H1 (cell line): ENCODE measurements around the gene NAPA. TPM values are rescaled to one million over a fixed set of nuclear protein-coding genes. Genes with fewer than 3 reads are reported as not detected.

Source experiments
- CHD7 ChIP-seq: fragments of 300-600 bp; sonication (generic); IDR thresholded peaks from 2 replicates; pipeline ENCODE4 v1.7.1; 2012; ENCODE audit warnings: low read length, moderate library complexity, mild to moderate bottlenecking, inconsistent platforms; ENCODE audit not compliant: insufficient replicate concordance
- KDM1A ChIP-seq: fragments of 200-600, 300-600 bp; sonication (generic); IDR thresholded peaks from 2 replicates; pipeline ENCODE4 v1.7.1; 2016; ENCODE audit warnings: mild to moderate bottlenecking, low read length, borderline replicate concordance
- POLR2AphosphoS5 ChIP-seq: IDR thresholded peaks from 2 replicates; pipeline ENCODE4 v1.6.1; 2011; ENCODE audit warnings: low read depth, low read length
- SP2 ChIP-seq: IDR thresholded peaks from 2 replicates; pipeline ENCODE4 v1.6.1; 2012; ENCODE audit warnings: mild to moderate bottlenecking, low read length, inconsistent platforms
- polyA plus RNA-seq, 7 experiments: library from polyadenylated mRNA; depleted of rRNA in 3 of 7; stranded (reverse) in 5 of 7; unstranded in 2 of 7; fragments of >200 nt in 5 of 7; fragments of 200-250 nt in 2 of 7; gene quantifications; 1 replicate in 5 of 7; 2 replicates in 1 of 7; 4 replicates in 1 of 7; pipeline versions ENCODE4 v1.2.1 to v1.2.3, GENCODE V29; 2011 to 2013; ENCODE audit warnings: missing spikeins in 2 of 7, mixed read lengths in 2 of 7
- total RNA-seq: library from RNA; stranded (reverse); fragmentation: NEBNext Ultra II Directional; extraction: Animal tissue kit (Norgen Biotek cat#: 25700); gene quantifications from 2 replicates; pipeline ENCODE4 v1.2.1, GENCODE V29; 2021

Gene NAPA
- total and polyA plus RNA-seq, 2 of the 8 experiments (the other 6 are each of a cell fraction or from before 2014, with no cell fraction given): 58.5 to 78.2 TPM

GRCh38 chr19:47480658-47481057 lies 34.2 kb downstream of the NAPA start (continued):
- TF ChIP-seq CHD7 (no peak), KDM1A (no peak), SP2 (no peak), POLR2AphosphoS5 (no peak)
